Inferior parietal cortex (tissue), 1 donor: ENCODE data around the gene DCTN4.

Experiments
- DNase-seq: peaks from one replicate; pipeline ENCODE4 v3.0.0-alpha.2; 2016; ENCODE audit errors: extremely low spot score

DCTN4 gene

DNA sequence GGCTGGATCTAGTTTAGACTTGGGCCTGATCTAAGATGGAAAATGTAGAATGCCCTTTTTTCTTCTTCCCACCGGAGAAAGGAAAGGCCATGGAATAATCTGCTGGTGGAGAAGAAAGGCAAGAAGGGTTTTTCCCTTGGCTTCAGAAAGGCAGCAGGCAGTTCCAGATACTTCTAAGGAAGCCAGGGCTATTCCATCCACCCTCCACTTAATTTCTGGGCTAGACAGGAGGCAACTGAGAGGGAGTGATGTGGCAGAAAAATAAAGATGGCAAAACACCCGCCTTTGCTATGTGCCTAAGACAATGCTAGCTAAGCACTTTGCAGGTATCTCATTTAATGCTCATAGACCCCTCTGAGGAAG is 87.9 kb downstream of the DCTN4 start:
- DNase-seq, result no peak

DNA sequence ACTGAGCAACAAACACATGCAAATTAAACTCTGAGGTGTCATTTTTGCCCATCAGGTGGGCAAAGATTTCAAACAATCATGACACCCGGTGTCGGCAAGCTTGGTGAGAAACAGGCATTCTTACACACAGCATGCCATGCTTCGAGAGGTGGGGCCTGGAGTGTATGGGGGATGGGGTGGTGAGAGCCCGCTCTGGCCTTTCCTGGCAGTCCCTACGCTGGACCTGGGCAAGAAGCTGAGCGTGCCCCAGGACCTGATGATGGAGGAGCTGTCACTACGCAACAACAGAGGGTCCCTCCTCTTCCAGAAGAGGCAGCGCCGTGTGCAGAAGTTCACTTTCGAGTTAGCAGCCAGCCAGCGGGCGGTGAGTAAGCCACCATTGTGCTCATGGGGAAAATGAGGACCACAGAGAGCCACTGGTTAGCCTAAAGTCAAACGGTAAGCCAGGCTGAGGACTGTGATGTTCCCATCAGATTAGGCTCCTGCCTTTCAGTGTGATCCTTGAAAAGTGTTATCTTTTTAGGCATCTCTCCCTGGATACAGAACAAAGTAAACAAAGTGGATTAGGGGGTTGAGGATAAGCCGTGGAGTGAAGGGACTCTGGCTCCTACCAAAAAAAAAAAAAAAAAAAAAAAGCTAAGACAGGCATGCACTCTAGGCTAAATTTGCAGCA is 88.4 kb downstream of the DCTN4 start:
- no peak for DNase-seq

DNA sequence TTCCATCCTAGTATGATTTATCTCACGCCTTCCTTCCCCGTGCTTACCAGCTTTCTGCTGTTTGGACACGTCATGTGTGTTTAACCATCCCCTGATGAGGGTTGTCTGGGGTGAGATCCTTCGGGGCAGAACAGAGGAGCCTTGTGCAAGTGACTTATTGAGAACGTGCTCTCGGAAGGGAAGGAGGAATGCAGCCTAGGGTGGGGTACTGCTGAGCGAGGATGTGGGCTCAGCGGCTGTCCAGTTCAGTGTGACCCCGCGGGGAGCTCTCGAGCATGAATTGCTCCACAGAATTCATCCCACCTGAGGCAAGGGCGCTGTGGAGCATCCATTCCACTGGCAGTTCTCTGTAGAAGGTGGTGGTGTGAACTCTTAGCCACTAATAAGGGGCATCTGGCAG is 93.8 kb downstream of the DCTN4 start:
- no peak for DNase-seq

DNA sequence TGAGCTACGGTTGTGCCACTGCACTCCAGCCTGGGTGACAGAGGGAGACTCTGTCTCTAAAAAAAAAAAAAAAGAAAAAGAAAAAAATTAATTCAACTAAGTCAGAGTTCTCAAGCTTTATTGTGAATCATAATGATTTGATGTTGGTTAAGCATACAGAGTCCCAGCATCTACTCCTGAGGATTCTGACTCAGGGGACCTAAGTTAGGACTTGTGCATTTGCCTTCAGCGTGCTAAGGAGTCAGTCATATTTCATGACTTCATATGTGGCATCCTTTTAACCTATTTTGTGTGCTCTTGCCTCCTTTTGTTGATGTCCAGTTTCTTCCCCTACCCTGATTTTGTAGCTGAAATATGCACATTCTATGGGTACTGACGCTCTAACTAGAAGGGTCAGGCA is 94.9 kb downstream of the DCTN4 start:
- DNase-seq, result no peak

DNA sequence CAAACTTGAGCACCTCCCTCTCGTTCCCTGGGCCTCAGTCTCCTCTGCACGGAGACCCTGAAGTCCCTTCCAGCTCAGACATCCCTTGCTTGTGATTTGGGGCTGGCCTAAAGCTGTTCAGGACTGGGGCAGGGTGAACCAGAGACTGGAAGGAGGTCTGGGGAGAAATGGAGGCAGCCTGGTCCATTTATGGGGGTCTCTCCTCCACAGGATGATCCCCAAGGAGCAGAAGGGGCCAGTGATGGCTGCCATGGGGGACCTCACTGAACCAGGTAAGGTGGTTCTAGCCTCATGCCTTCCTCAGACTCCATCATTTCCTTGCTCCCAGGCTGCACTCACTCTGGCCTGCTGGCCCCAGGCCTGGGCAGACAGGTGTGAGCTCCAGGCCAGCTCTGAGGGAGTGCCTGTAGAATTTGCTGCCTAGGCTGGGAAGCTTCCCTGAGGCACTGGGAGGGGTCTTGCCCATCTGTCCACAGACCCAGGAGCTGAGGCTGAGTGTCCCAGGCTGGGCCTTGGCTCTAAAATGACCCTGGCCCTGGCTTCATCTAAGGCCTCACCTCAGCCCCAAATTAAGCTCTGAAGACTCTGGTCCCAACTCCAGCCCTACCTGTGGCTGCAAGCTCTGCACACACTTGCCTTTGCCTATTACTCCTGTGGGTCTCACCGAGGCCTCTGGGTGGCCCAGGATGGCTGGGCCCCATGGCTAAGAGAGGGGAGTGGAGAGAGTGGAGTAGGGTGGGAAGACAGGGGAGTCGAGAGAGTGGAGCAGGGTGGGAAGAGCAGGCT is 95.9 kb downstream of the DCTN4 start:
- DNase-seq, result no peak

DNA sequence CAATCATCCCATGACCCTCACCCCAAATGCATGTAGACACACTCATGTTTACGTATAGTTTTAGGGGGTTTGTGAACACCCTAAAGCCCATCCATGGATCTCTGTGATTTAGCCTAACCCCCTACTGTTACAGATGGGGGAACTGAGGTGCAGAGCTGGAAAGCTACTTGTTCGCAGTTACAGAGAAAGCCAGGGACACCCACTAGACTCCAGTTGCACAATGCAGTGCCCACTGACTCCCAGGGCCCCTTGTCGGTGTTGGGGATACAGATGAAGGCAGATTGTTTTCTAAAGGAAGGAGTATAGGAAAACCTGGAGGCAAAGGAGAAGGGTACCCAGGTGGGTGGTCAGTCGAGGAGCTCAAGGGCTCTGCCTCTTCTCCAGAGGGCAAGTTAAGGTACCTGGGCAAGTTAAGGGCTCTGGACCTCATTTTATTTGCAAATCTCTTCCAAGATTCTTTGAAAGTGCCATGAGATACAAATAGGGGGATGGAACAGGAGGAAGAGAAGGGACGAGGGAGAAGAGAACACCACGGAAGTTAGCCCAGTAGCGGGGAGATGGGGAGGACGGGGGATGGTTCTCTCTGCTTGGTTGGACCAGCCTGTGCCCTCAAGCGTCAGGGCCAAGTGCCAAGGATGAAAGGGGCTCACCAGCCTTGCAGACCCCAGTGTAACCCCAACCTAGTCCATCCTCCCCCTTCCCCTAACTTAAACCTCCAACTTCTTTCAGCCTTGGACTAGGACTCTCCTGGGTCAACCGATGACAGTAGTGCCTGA is 96.8 kb downstream of the DCTN4 start:
- no peak for DNase-seq

DNA sequence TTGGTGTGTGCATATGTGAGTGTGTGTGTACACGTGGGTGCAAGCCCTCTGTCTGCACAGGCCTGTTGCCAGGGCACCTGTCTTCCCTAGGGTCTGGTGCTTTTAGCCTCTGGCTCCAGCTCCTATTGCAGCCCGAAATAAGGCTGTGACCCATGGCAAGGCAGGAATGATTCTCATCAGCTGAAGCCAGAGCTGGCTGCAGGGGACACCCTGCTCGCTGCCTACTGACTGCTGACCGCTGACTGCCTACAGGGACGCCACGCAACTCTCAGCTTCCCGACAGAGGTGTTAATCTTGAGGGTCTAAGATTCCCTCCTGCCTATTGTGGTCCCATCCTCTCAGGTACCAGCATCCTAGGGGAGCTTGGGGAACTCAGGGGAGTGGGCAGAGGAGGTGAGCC is 97.7 kb downstream of the DCTN4 start, which contains the start of gene MYOZ3:
Gene MYOZ3, plus strand, starts transcription at position 166 of the 400 bp plus-strand sequence. CDS start 1,691 bp downstream, outside the sequence.
- DNase-seq, result no peak

DNA sequence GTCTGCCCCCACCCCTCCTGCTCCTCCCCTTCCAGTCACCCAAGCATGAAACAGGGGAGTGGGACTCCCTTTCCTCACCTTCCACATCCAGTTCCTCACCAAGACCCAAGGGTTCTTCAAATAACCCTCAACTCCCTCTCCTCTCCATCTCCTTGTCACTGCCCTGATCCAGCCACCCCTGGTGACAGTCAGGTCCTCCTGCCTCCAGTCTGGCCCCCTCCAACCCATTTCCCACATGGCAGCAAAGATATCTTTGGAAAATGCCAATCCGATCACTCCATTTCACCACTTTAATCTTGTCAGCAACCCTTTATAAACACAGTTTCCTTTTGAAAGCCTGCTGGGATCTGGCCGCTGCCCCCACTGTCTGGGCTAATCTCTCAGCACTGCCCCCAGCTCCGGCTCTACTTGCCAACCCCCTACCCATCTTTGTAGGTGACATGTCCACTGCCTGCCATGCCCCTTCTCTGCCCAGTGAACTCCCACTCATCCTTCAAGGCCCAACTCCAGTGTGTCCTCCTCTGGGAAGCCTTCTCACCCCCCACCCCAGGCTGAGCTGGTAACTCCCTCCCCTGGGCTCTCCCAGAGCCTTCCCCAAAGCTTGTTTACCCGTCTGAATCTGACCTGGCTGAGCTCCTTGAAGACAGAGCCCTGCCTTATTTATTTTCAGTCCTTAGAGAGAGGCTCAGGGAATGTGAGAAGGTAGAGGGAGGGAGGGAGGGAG is 98.5 kb downstream of the DCTN4 start:
- DNase-seq, result no peak

DNA sequence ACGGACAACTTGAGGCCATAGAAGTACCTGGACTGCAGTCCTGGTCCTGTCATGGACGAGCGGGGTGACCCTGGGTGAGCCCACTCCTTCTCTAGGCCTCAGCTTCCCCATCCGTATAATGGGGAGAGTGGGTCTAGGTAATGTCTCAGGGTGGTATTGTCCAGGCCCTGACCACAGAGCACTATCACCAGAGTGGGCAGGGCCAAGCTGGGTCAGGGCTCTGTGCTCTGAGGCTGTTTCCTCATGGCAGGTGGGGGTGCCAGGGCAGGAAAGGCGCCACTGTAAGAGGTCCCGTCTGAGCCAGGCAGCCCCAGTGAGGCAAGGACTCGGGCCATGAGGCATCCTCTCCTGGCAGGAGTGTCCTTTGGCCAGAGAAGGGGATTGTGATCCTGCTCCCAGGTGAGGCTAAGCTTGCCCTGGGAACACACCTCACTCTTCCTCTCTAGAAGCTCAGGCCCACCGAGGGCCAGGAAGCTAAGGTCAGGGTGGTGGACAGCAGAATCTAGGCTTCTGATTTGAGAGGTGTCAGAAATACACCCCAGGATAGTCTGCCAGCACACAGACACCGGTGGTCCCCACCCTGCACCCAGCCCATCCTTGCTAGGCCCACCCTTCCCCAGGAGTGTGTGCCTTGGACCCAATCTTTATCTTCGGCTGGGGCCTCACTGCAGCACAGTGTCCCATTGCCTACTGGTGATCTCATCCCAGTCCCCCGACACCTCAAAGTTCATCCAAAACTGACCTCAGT is 99.3 kb downstream of the DCTN4 start:
- no peak for DNase-seq

DNA sequence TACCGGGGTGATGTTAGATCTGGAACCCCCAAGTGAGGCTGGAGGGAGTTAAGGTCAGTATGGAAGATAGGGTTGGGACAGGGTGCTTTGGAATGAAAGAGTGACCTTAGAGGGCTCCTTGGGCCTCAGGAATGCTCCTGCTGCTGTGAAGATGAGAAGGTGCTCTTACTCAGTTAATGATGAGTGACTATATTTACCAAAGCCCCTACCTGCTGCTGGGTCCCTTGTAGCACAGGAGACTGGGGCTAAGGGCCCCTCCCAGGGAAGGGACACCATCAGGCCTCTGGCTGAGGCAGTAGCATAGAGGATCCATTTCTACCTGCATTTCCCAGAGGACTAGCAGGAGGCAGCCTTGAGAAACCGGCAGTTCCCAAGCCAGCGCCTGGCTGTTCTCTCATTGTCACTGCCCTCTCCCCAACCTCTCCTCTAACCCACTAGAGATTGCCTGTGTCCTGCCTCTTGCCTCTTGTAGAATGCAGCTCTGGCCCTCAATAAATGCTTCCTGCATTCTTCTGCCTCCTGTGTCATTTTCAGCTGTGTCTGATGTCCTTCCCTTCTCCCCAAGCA is 100.0 kb downstream of the DCTN4 start:
- DNase-seq, result no peak
